D341Med (cell line): Measurements from ENCODE around the gene AZIN2.
"Not testable (repeated sequence)": the region's sequence is repeated elsewhere in the genome, so short reads cannot be mapped to it uniquely, and the experiment has no call there.

Experiments
- DNase-seq: peaks from one replicate; pipeline ENCODE4 v3.0.0; 2012; ENCODE audit warnings: low spot score

AZIN2 gene

DNA sequence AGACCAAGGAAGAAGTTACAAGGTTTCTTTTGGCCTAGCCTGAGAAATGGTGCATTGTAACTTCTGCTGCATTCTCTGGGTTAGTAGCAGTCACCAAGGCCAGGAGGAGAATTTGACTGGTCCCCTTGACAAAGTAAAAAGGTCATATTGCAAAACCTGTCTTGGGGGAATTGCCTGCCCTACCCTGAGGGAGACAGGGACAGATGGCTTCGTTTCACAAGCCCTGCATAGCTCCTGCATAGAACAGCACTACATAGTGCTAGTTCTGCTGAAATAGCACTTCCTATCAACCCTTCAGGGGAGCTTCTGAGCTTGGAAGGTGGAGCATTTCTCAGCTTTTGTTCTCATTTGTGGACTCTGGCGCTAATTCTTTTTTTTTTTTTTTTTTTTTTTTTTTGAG lies 23.9 kb upstream of the AZIN2 start:
- no peak for DNase-seq

DNA sequence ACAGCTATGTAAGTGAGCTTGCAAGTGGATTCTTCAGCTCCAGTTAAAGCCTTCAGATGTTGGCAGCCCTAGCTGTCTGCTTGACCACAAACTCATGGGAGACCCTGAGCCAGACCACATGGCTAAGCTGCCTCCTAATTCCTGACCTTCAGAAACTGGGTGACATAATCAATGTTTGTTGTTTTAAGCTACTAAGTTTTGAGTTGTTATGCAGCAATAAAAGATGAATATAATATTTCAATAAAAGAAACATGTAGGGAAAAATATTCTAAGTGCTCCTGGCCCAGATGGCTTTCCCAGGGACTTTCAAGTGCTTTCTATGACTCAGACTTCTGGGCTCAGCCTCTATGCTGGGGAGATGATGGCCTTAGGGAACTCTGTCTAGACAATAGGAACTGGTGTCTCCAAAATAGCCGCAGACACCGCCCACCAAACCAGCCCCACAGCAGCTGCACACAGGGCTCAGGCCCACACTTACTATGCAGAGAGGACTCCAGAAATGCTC lies 20.3 kb upstream of the AZIN2 start:
- DNase-seq, result no peak

DNA sequence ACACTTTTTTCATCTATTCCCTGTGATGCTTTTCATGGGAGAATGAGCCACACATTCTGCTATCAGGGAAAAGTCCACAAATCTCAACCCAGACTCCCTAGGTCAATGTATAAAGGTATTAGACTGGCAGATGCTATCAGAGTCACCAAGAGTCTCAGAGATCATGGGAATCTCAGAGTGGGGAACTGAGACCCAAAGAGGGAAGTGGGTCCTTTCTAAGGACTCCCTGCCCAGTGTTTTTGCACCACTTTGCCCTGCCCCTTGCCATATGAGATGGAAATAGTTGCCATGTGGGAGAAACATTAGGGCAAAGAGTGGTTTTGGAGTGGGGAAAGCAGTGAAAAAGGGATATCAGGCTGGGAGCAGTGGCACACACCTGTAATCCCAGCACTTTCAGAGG lies 19.1 kb upstream of the AZIN2 start:
- no peak for DNase-seq

DNA sequence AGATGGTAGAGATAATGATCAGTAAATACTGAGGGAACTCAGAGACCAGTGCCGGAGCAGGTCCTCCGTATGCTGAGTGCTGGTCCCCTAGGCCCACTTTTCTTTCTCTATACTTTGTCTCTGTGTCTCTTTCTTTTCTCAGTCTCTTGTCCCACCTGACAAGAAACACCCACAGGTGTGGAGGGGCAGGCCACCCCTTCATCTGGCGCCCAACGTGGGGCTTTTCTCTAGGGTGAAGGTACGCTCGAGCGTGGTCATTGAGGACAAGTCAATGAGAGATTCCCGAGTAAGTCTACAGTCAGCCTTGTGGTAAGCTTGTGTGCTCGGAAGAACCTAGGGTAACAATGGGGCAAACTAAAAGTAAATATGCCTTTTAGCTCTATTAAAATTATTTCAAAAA lies 16.7 kb upstream of the AZIN2 start:
- DNase-seq, result not testable (repeated sequence)

DNA sequence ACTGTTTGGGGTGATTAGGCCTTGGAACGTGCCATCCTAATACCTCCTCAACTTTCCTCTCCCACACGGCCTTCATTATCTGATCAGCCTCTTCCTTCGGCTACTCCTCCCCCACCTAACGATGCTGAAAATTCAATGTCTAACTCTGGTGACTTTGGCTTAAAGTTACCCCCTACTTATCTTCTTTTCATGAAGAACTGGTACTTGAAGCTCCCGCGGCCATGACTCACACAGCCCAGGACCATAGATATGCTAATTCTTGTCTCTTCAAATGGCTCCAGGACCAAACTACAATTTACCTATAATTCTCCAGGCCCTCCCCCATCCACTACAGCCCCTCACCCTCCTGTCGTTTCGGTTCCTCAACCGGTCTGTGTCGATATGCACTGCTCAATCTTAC lies 15.7 kb upstream of the AZIN2 start:
- no peak for DNase-seq

DNA sequence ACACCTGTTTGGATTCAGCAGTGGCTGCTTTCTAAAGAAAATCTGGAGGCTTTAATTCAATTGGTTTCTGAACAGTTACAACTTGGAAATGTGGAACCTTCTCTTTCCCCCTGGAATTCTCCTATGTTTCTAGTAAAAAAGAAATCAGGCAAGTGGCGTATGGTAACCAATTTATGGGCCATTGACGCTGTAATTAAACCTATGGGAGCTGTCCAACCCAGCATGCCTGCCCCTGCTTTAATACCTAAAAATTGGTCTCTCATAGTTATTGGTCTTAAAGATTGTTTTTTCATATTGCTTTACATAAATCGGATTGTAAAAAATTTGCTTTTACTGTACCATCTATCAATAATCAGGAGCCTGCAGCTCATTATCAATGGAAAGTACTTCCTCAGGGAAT lies 14.5 kb upstream of the AZIN2 start:
- not testable (repeated sequence) for DNase-seq

DNA sequence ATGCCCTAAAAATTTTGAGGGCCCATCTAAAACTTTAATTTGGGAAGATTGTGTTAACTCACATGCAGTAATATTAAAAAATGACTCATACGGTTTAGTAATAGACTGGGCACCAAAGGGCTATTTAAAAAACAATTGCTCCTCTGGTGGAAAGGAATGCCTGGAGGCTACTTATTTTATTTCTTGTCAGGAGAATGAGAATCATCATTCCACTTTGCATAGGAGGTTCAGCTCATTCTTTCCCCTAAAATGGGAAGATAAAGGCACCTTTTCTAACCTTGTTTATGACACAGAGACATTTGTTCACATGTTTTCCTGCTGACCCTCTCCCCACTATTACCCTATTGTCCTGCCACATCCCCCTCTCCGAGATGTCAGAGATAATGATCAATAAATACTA lies 12.8 kb upstream of the AZIN2 start:
- DNase-seq, result not testable (repeated sequence)

DNA sequence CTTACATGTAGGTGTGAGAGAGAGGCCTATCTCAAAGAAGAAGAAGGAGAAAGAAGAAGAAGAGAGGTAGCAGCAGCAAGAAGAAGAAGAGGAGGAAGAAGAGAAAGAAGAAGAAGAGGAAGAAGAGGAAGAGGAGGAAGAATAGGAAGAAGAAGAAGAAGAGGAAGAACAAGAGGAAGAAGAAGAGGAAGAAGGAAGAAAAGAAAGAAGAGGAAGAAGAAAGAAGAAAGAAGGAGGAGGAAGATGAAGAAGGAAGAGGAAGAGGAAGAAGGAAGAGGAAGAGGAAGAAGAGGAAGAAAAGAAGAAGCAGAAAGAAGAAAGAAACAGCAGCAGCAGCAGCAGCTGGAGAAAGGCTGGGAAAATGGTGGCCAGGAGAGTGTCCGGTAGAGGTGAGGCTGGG lies 10.3 kb upstream of the AZIN2 start:
- DNase-seq, result no peak

DNA sequence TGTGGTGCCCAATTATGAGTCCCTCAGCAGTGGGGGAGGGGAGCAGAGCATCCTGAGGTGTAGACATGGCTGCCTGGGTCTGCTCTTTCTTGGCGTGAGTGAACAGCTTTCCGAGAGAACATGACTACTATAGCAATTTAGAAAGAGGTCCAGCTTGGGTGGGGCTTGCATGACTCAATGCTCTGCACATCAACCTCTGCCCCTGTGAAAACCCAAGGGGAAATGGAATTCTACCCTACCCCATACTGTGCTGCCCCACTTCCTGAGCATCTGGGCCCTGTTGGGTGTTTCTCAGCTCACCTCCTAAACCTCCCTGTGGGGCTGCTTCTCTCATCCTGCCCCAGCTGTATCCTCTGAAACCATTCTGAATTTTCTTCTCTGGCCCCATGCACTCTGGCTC lies 8.2 kb upstream of the AZIN2 start:
- DNase-seq, result no peak

DNA sequence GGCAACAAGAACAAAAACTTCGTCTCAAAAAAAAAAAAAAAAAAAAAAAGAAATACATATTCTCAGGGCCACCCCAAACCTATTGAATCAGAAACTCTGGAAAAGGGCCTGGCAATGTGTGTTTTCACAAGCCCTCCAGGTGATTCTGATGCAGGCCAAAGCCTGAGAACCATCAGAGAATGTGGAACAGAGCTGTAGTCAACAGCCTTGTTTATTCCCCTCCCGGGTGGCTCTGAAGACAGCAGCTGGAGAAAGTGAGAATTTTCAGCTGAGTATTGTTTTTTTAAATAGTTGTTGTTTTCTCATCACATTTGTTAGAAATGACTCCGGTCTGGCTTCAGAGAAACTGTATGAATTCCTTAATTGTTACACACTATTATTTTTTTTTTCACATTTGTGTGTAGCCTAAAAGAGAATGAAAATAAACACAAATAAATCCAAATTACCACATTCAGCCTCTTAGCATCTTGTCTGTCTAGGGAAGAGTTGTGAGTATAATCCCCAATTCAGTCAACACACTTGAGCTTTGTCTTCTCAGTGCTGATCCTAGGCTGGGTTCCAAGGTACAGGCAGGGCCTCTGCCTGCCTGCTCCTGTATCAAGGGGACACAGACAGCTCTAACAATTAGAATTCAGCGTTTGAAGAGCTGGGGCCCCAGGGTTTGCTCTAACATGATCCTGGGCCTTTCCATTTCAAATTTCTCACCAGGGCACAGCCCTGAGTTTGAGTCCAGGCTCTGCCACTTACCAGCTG lies 6.6 kb upstream of the AZIN2 start:
- no peak for DNase-seq

DNA sequence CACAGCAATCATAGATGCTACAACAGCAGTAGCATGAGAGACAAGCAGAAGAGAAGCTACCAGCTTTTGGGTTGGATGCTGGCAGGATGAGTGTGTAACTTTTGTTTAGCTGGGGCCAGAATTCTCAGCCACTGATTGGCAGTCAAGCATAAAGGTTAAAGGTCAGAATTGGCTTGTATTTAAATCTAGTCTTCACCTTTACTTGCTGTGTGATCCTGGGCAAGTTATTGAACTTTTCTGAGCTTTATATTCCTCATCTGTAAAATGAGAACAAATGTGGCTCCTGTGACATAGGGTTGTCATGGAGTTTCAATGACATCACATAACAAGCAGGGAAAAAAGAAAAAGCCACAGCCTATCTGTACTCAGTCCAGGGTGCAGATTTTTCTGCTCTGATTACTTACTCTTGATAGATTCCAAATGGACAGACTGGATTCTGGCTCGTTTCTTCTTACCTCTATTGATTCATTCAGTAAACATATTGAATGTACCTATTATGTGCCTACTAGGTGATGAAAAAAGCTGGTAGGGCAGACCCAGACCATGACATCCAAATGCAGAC lies 2.8 kb upstream of the AZIN2 start:
- DNase-seq, result no peak

DNA sequence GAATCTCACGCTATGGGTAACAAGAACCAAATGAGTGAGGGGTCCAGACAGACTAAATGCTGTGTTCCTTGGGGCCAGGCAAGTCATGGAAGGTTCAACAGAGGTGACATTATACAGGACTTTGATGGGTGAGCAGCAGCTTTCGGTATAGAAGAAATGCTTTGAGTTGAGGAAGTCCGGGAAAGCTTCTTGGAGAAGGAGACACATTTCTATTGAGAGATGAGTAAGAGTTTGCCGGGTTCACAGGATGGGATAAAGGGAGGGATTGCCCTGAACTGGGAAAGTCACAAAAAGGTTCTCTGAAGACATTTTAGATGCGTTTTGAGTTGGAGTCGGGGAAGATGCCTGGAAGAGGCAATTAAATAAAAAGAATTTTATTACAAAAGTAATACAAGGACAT lies 580 bp upstream of the AZIN2 start:
- no peak for DNase-seq

DNA sequence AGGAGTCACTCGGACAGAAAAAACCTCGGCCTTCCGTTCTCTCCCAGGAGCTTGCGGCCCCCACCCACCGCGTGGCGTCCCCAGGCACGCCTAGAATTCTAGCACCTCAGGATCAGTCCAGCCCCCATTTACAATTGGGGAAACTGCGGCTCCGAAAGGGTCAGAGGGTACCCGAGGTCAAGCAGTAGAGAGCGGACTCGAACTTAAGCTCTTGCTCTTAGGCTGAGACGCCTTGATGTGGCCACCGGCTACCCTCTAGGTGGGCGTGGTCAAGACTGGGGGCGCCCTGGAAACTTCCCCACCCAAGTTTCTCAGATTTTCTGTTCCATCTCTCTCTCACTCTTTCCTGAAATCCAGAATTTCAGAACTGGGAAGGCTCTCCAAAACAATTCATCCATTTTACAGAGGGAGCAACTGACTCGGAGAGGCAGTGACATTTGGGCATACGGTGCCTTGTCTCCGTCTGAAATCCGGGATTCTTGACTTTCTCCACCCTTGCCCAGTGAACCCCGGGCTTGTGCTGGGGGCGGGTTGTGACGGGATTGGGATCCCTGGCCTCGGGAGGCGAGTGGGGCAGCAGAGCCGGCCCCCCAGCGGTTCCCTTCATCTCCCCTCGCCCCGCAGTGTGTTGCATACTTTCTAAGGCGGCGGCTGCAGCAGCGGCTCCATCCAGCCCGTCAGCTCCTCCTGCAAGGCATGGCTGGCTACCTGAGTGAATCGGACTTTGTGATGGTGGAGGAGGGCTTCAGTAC lies 777 bp downstream of the AZIN2 start:
- DNase-seq, result no peak

DNA sequence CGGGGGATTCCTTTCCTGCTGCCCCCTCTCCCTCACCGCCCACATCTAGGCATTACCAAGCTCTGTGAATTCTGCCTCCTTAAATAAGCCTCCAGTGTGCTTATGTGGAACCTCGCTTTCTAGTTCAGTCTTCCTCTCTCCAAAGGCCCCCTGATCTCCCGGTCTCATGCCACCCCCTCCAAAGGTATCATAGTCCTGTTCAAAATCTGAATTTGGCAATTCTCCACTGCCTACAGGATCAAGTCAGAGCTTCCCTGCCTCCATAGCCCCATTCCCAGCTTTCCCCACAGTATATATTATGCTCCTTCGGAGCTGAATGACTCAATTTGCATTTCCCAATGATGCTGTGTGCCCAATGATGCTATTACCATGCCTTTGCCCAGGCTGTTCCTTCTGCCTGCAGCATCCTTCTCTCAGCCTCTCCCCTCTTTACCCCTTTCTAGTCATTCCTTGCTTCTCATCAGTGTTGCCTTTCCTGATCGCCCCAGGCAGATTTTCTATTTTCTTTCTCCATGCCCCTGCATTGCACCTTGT lies 1.7 kb downstream of the AZIN2 start:
- no peak for DNase-seq

DNA sequence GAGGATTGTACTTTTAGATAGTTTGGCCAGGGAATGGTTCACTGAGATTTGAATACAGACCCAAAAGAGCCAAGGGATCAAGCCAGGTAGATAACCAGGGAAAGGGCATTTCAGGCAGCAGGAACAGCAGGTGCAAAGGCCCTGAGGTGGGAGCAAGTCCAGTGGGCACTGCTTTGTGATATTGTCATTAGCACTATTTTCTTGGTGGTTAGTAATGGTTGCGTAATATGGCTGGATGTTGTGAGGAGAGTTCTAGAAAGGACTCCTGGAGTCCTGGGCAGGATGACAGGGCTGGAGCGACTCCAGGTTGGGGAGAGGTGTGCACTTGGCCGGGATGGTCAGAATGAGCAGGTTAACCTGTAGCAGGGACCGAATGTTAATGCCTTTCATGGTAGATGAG lies 4.4 kb downstream of the AZIN2 start:
- no peak for DNase-seq

DNA sequence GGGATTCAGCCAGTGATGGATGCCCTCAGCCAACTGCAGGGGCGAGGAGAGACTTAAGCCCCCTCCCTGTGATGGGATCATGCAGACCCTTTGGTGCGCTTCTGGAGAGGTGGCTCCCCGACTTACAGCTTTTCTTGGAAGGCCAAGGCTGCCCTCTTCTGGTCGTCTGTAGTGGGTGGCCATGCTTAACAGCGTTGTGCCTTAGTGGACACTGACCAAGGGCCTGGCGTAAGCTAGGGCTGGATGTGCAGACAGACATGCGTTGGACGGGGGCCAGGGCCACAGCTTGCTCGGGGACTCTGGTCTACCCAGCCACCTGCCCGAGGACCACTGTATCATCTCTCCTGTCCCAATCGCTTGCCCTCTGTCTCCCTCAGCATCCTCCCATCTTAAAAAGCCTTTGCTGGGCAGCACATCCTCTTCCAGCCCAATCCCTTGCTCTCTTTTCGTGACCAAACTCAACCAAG lies 5.5 kb downstream of the AZIN2 start:
- DNase-seq, result peak; percentile 72

DNA sequence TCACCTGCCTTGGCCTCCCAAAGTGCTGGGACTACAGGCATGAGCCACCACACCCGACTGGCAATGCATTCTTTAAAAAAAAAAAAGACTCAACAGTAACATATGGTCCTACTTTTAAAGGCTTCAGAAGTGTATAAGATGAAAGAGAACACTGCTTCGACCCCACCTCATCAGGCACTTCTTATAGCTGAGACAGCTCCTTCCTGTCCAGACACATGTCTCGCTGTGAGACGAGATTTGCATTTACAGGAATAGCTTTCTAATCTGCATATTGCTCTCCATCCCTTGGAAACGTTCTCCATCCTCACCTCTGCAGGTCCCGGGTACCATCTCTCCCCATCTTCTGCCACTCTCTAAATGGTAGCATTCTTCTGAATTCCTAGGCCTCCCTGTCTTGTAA lies 6.7 kb downstream of the AZIN2 start:
- DNase-seq, result no peak

DNA sequence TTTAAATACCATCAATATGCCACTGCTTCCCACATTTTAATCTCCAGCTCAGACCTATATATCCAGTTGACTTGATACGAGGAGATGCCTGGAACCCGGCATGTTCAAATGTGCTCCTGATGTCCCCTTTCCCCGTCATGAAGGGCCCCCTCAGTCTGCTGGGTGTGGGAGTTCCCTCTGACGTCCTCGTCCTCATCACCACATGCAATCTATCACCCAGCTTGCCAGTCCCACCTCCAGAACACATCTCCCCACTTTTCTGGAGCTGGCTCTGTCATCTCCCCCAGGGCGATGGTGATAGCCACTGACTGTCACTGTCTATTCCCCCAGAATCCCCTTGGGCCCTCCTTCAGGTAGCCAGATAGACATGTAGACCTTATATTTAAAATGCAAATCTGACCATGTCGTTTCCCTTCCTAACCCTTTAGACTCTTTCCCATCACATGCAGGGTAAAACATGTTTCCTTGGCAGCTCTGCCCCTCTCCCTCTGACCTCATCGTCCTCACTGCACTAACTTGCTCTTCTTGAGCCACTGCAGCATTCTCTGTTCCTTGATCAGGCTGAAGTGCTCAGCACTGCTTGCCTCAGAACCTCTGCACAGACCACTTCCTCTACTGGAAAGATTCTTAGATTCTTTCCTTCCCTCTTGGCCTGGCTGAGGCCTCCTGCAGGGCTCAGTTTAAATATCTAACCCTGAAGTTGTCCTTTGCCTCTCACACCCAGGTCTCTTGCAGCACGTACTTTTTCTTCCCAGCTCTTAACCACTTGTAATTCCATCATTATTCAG lies 7.4 kb downstream of the AZIN2 start:
- no peak for DNase-seq

DNA sequence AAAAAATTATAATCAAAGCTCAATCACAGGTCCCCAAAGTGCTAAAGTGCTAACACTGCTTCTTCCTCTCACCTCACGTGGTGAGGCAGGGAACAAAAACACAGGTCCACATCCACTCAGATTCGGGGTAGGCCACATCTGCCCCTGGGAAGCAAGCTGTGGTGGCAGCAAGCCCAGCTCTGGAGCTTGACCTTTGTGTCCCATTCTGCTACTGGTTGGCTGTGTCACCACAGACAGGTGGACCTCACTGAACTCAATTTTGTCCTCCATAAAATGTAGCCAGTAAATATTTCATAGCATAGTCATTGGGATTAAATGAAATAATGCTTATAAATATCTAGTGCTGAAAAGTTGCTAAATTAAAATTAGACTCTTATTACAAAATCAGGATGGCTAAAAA lies 8.5 kb downstream of the AZIN2 start:
- no peak for DNase-seq

DNA sequence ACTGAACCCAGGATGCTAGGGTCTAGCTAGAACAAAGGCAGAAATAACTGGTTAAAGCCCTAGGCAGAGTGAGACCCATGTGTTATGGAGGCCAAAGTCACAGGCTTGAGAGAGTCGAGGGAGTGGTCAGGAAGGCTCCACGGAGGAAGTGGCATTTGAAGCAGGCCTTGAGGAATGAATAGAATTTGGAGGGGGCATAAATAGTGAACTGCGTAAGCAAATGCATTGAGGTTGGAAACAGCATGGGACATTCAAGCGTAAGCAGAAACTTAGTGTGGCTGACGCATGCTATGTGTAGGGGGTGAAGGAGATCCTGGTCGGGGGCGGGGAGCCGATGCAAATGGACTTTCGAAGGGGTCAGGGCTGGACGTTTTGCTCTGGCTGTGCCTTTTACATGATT lies 11.5 kb downstream of the AZIN2 start:
- no peak for DNase-seq

DNA sequence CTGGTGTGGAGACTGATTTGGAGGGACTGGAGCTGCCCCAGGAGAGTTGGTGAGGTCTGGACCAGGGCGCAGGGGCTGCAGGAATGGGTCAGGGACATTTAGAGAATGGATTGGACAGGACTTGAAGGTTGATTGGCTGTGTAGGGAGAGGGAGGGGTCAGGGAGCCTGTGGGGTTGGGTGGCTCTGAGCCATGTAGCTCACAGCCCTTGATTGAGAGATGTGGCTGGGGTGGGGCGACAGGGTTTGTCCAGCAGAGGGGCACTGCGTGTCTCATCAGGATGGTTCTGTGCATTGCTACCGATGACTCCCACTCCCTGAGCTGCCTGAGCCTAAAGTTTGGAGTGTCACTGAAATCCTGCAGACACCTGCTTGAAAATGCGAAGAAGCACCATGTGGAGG lies 12.1 kb downstream of the AZIN2 start:
- no peak for DNase-seq

DNA sequence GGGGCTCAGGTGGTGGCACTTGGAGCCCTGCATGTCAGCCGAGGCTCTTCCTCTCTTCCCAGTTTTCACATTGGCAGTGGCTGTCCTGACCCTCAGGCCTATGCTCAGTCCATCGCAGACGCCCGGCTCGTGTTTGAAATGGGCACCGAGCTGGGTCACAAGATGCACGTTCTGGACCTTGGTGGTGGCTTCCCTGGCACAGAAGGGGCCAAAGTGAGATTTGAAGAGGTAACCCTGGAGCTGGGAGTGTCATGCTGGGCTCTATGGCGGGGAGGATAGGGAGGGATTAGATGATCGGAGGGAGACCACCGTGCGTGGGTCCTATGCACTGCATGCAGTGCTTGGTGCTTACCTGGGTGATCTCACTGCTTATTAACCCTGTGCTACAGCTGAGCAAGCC lies 13.5 kb downstream of the AZIN2 start:
- DNase-seq, result no peak
